Central memory CD4-positive, alpha-beta T cell (primary cell): Measurements from ENCODE around the gene PSMB11.
A peak's percentile ranks its signal among the peaks of the same experiment; 100 is the strongest.

Source experiments
- DNase-seq: peaks from one replicate; pipeline ENCODE4 v3.0.0; 2022

Gene PSMB11

GRCh38 chr14:23015618-23016017, 26.4 kb upstream of the PSMB11 start:
- no peak for DNase-seq

GRCh38 chr14:23017091-23017490, 24.9 kb upstream of the PSMB11 start:
- DNase-seq, result no peak

GRCh38 chr14:23018107-23018506, 23.9 kb upstream of the PSMB11 start:
- DNase-seq, result no peak

GRCh38 chr14:23020143-23021128, 21.6 kb upstream of the PSMB11 start:
- no peak for DNase-seq

GRCh38 chr14:23021434-23021833, 20.6 kb upstream of the PSMB11 start:
- DNase-seq, result no peak

- DNase-seq, result no peak
Observed at GRCh38 chr14:23021889-23022442, 20.0 kb upstream of the PSMB11 start.

GRCh38 chr14:23023022-23023794, 18.8 kb upstream of the PSMB11 start:
- DNase-seq, result no peak

GRCh38 chr14:23023795-23024152, 18.2 kb upstream of the PSMB11 start:
- no peak for DNase-seq

GRCh38 chr14:23024612-23025075, 17.4 kb upstream of the PSMB11 start:
- no peak for DNase-seq

GRCh38 chr14:23025151-23025814, 16.7 kb upstream of the PSMB11 start:
- DNase-seq, result no peak

GRCh38 chr14:23028799-23029198, 13.2 kb upstream of the PSMB11 start:
- peak; percentile 10 for DNase-seq

- DNase-seq, result no peak
Observed at GRCh38 chr14:23030936-23031335, 11.1 kb upstream of the PSMB11 start.

- DNase-seq, result no peak
Observed at GRCh38 chr14:23033251-23033727, 8.7 kb upstream of the PSMB11 start.

- DNase-seq, result no peak
Observed at GRCh38 chr14:23033801-23034497, 8.1 kb upstream of the PSMB11 start.

GRCh38 chr14:23034498-23035302, 7.3 kb upstream of the PSMB11 start, which contains the start of gene PSMB5:
Gene PSMB5, minus strand, starts transcription at chr14:23034900. Its CDS starts 19 bp downstream, at chr14:23034881.
- peak; percentile 92 for DNase-seq

GRCh38 chr14:23035303-23036144, 6.5 kb upstream of the PSMB11 start:
- no peak for DNase-seq

GRCh38 chr14:23040100-23040499, 1.9 kb upstream of the PSMB11 start:
- DNase-seq, result no peak

- DNase-seq, result no peak
Observed at GRCh38 chr14:23041729-23042128, 283 bp upstream of the PSMB11 start.

GRCh38 chr14:23043145-23043544, 1.1 kb downstream of the PSMB11 start:
- no peak for DNase-seq

- DNase-seq, result no peak
Observed at GRCh38 chr14:23043754-23044153, 1.7 kb downstream of the PSMB11 start.
